ENCODE measurements around the gene TMPRSS11F.

TMPRSS11F gene

GRCh38 chr4:68076194-68076593 is 53.5 kb downstream of the TMPRSS11F start:
- DNase-seq, result peak; percentile 2

GRCh38 chr4:68074397-68074796 is 55.3 kb downstream of the TMPRSS11F start:
- no peak for DNase-seq

- DNase-seq, result no peak
Measured at GRCh38 chr4:68070302-68070701, 59.4 kb downstream of the TMPRSS11F start.

- no peak for DNase-seq
Measured at GRCh38 chr4:68062501-68062900, 67.2 kb downstream of the TMPRSS11F start.

- no peak for DNase-seq
Measured at GRCh38 chr4:68038272-68038671, 91.4 kb downstream of the TMPRSS11F start.

GRCh38 chr4:68021185-68021584 is 108.5 kb downstream of the TMPRSS11F start:
- DNase-seq, result no peak

GRCh38 chr4:68011684-68012083 is 118.0 kb downstream of the TMPRSS11F start:
- no peak for DNase-seq
